ENCODE data around the gene ATXN7L1.

ATXN7L1 gene

GRCh38 chr7:105584165-105584564 lies 292.2 kb downstream of the ATXN7L1 start:
- ATAC-seq: no peak

DNA sequence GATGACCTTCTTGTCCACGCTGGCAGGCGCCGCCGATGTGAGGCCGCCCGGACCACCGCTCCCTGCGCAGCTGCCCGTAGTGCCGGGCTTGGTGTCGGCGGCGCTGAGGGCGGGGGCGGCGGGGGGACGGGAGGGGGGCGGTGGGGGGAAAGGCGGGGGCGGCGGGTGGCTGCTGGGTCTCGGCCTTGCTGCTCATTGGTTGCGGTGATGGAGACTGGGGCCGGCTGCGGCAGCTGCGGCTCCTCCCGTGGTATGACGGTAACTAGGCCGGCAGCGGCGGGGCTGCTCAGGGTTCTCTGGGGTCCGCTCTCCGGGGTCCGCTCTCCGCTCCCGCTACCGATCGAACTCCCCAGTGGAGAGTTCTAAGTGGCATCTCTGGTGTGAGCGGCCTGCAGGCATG lies 293.3 kb downstream of the ATXN7L1 start:
- ATAC-seq: no peak

More at GRCh38 chr7:105584165-105584564, 292.2 kb downstream of the ATXN7L1 start:
- TF ChIP-seq TCF4 (CRISPR knock-in tag; IDR thresholded peaks at IDR 0.05; ENCODE audit: borderline replicate concordance) (no peak), ZNF8 (CRISPR knock-in tag; IDR thresholded peaks at IDR 0.05) (no peak), ZFP3 (CRISPR knock-in tag; IDR thresholded peaks at IDR 0.05) (no peak), ZNF70 (CRISPR knock-in tag; IDR thresholded peaks at IDR 0.05) (no peak), OSR1 (CRISPR knock-in tag; IDR thresholded peaks at IDR 0.05) (no peak), PPARA (CRISPR knock-in tag; IDR thresholded peaks at IDR 0.05; ENCODE audit: borderline replicate concordance) (no peak), TOX (CRISPR knock-in tag; IDR thresholded peaks at IDR 0.05; ENCODE audit: borderline replicate concordance) (no peak), ZNF565 (CRISPR knock-in tag; conservative IDR thresholded peaks at IDR 0.05; ENCODE audit: low read depth) (no peak)
- TF ChIP-seq, protein P1, sequence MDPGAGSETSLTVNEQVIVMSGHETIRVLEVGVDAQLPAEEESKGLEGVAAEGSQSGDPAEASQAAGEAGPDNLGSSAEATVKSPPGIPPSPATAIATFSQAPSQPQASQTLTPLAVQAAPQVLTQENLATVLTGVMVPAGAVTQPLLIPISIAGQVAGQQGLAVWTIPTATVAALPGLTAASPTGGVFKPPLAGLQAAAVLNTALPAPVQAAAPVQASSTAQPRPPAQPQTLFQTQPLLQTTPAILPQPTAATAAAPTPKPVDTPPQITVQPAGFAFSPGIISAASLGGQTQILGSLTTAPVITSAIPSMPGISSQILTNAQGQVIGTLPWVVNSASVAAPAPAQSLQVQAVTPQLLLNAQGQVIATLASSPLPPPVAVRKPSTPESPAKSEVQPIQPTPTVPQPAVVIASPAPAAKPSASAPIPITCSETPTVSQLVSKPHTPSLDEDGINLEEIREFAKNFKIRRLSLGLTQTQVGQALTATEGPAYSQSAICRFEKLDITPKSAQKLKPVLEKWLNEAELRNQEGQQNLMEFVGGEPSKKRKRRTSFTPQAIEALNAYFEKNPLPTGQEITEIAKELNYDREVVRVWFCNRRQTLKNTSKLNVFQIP (CRISPR knock-in tag; IDR thresholded peaks at IDR 0.05; ENCODE audit: borderline replicate concordance, low read depth): no peak
- TF ChIP-seq, protein P2, sequence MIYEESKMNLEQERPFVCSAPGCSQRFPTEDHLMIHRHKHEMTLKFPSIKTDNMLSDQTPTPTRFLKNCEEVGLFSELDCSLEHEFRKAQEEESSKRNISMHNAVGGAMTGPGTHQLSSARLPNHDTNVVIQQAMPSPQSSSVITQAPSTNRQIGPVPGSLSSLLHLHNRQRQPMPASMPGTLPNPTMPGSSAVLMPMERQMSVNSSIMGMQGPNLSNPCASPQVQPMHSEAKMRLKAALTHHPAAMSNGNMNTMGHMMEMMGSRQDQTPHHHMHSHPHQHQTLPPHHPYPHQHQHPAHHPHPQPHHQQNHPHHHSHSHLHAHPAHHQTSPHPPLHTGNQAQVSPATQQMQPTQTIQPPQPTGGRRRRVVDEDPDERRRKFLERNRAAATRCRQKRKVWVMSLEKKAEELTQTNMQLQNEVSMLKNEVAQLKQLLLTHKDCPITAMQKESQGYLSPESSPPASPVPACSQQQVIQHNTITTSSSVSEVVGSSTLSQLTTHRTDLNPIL (CRISPR knock-in tag; IDR thresholded peaks at IDR 0.05; ENCODE audit: low read depth): no peak
- TF ChIP-seq, protein P3, sequence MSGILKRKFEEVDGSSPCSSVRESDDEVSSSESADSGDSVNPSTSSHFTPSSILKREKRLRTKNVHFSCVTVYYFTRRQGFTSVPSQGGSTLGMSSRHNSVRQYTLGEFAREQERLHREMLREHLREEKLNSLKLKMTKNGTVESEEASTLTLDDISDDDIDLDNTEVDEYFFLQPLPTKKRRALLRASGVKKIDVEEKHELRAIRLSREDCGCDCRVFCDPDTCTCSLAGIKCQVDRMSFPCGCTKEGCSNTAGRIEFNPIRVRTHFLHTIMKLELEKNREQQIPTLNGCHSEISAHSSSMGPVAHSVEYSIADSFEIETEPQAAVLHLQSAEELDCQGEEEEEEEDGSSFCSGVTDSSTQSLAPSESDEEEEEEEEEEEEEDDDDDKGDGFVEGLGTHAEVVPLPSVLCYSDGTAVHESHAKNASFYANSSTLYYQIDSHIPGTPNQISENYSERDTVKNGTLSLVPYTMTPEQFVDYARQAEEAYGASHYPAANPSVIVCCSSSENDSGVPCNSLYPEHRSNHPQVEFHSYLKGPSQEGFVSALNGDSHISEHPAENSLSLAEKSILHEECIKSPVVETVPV (CRISPR knock-in tag; IDR thresholded peaks at IDR 0.05): no peak
- TF ChIP-seq, protein P4, sequence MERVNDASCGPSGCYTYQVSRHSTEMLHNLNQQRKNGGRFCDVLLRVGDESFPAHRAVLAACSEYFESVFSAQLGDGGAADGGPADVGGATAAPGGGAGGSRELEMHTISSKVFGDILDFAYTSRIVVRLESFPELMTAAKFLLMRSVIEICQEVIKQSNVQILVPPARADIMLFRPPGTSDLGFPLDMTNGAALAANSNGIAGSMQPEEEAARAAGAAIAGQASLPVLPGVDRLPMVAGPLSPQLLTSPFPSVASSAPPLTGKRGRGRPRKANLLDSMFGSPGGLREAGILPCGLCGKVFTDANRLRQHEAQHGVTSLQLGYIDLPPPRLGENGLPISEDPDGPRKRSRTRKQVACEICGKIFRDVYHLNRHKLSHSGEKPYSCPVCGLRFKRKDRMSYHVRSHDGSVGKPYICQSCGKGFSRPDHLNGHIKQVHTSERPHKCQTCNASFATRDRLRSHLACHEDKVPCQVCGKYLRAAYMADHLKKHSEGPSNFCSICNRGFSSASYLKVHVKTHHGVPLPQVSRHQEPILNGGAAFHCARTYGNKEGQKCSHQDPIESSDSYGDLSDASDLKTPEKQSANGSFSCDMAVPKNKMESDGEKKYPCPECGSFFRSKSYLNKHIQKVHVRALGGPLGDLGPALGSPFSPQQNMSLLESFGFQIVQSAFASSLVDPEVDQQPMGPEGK (CRISPR knock-in tag; IDR thresholded peaks at IDR 0.05; ENCODE audit: borderline replicate concordance): no peak

More for the DNA sequence above, 293.3 kb downstream of the ATXN7L1 start:
- TF ChIP-seq, protein P5, sequence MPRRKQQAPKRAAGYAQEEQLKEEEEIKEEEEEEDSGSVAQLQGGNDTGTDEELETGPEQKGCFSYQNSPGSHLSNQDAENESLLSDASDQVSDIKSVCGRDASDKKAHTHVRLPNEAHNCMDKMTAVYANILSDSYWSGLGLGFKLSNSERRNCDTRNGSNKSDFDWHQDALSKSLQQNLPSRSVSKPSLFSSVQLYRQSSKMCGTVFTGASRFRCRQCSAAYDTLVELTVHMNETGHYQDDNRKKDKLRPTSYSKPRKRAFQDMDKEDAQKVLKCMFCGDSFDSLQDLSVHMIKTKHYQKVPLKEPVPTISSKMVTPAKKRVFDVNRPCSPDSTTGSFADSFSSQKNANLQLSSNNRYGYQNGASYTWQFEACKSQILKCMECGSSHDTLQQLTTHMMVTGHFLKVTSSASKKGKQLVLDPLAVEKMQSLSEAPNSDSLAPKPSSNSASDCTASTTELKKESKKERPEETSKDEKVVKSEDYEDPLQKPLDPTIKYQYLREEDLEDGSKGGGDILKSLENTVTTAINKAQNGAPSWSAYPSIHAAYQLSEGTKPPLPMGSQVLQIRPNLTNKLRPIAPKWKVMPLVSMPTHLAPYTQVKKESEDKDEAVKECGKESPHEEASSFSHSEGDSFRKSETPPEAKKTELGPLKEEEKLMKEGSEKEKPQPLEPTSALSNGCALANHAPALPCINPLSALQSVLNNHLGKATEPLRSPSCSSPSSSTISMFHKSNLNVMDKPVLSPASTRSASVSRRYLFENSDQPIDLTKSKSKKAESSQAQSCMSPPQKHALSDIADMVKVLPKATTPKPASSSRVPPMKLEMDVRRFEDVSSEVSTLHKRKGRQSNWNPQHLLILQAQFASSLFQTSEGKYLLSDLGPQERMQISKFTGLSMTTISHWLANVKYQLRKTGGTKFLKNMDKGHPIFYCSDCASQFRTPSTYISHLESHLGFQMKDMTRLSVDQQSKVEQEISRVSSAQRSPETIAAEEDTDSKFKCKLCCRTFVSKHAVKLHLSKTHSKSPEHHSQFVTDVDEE (CRISPR knock-in tag; IDR thresholded peaks at IDR 0.05): no peak
- TF ChIP-seq ZFP30 (CRISPR knock-in tag; IDR thresholded peaks at IDR 0.05): no peak
- TF ChIP-seq, protein P4 (CRISPR knock-in tag; IDR thresholded peaks at IDR 0.05; ENCODE audit: borderline replicate concordance): no peak
- TF ChIP-seq CSDC2 (CRISPR knock-in tag; IDR thresholded peaks at IDR 0.05): no peak
- no peak for TF ChIP-seq OSR1 (CRISPR knock-in tag; IDR thresholded peaks at IDR 0.05)
- no peak for TF ChIP-seq ZC3H10 (CRISPR knock-in tag; IDR thresholded peaks at IDR 0.05)
